Measurements from ENCODE around the gene GLI1. TPM values are rescaled to one million over a fixed set of nuclear protein-coding genes. Genes with fewer than 3 reads are reported as not detected.

Gene GLI1
- total and polyA plus RNA-seq, 7 donors = 0.60 to 3.9 (median 1.5) TPM; not detected in 2

DNA sequence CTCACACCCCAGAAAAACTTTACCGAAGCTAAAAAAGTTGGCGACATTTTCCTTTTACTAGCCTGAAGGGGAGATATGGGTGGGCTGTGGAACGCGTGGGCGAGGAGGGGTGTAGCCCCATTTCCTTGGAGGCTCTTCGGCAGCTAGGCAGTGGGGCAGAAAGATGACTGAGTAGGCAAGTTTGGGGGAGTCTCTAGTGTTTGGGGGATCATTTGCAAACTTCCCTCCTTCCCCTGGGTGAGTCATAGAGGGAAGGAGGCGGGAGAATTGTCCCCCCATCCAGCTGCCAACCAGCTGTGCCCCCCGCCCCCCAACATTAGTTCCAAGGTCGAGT, 2.3 kb downstream of the GLI1 start:
- intact Hi-C loops (cut with DNase I) = loop anchor here (2.0 kb wide), 2 partner anchors 25 to 85 kb away; partner anchors contain the start of gene DCTN2
- 0% methylated on average over 9 of the region's 9 CpGs for WGBS, 2 donors

GRCh38 chr12:57462251-57462911, 2.8 kb downstream of the GLI1 start:
- WGBS, 2 donors = 0 to 1% methylated on average over 28 of the region's 28 CpGs
- peaks cover 8 to 38% (median 27%) of the 10 kb centered on the region in 4 donors for H3K4me1 ChIP-seq

More for the DNA sequence above, 2.3 kb downstream of the GLI1 start:
- DNase-seq = no peak
- peak overlapping the region; percentile 84 to 91 (median 84) for H3K27ac ChIP-seq
- H3K4me3 ChIP-seq = peak overlapping the region; percentile 56 to 71 (median 63)
- no peaks in the 10 kb centered on the region for H3K9me3 ChIP-seq
- peaks cover 0 to 13% (median 0%) of the 10 kb centered on the region in 3 donors for H3K27me3 ChIP-seq
- H3K36me3 ChIP-seq = no peaks in the 10 kb centered on the region
- TF ChIP-seq, protein P1, sequence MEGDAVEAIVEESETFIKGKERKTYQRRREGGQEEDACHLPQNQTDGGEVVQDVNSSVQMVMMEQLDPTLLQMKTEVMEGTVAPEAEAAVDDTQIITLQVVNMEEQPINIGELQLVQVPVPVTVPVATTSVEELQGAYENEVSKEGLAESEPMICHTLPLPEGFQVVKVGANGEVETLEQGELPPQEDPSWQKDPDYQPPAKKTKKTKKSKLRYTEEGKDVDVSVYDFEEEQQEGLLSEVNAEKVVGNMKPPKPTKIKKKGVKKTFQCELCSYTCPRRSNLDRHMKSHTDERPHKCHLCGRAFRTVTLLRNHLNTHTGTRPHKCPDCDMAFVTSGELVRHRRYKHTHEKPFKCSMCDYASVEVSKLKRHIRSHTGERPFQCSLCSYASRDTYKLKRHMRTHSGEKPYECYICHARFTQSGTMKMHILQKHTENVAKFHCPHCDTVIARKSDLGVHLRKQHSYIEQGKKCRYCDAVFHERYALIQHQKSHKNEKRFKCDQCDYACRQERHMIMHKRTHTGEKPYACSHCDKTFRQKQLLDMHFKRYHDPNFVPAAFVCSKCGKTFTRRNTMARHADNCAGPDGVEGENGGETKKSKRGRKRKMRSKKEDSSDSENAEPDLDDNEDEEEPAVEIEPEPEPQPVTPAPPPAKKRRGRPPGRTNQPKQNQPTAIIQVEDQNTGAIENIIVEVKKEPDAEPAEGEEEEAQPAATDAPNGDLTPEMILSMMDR (IDR thresholded peaks at IDR 0.05) = no peak
- TF ChIP-seq POLR2A (IDR thresholded peaks at IDR 0.05) (no peak), POLR2AphosphoS5 (IDR thresholded peaks at IDR 0.05) (no peak)
- peaks cover 8 to 38% (median 27%) of the 10 kb centered on the region in 4 donors for H3K4me1 ChIP-seq

GRCh38 chr12:57462912-57463253, 3.3 kb downstream of the GLI1 start:
- intact Hi-C loops (cut with DNase I) = loop anchor here (2.0 kb wide), 1 partner anchor 24 kb away; no protein-coding TSS in a partner anchor
- 23 to 27% methylated on average over 5 of the region's 5 CpGs for WGBS, 2 donors
- Histone ChIP-seq H3K4me3 (peak overlapping the region in 2 of 4 donors; percentile 68 to 71), H3K36me3 (no peaks in the 10 kb centered on the region), H3K4me1 (peaks cover 8 to 38% (median 27%) of the 10 kb centered on the region in 4 donors), H3K27me3 (peaks cover 0 to 13% (median 0%) of the 10 kb centered on the region in 3 donors), H3K27ac (peak overlapping the region in 3 of 4 donors; percentile 84 to 91 (median 85)), H3K9me3 (no peaks in the 10 kb centered on the region)
- TF ChIP-seq POLR2A (IDR thresholded peaks at IDR 0.05) (no peak), EP300 (IDR thresholded peaks at IDR 0.05) (no peak), POLR2AphosphoS5 (IDR thresholded peaks at IDR 0.05) (no peak)
- TF ChIP-seq, protein P1 (IDR thresholded peaks at IDR 0.05) = no peak
- no peak for DNase-seq

More at GRCh38 chr12:57462251-57462911, 2.8 kb downstream of the GLI1 start:
- intact Hi-C loops (cut with DNase I) = loop anchor here (2.0 kb wide), 1 partner anchor 24 kb away; no protein-coding TSS in a partner anchor
- DNase-seq = peak; percentile 95
- Histone ChIP-seq H3K36me3 (no peaks in the 10 kb centered on the region), H3K4me3 (peak overlapping the region; percentile 56 to 71 (median 63)), H3K27ac (peak overlapping the region; percentile 84 to 91 (median 84)), H3K27me3 (peaks cover 0 to 13% (median 0%) of the 10 kb centered on the region in 3 donors), H3K9me3 (no peaks in the 10 kb centered on the region)
- no peak for TF ChIP-seq POLR2A (IDR thresholded peaks at IDR 0.05)
- no peak for TF ChIP-seq EP300 (IDR thresholded peaks at IDR 0.05)
- TF ChIP-seq POLR2AphosphoS5 (IDR thresholded peaks at IDR 0.05) = peak in 3 of 4 donors; percentile 27 to 51 (median 36)
- TF ChIP-seq, protein P1 (IDR thresholded peaks at IDR 0.05) = peak; percentile 91 to 98 (median 95)

DNA sequence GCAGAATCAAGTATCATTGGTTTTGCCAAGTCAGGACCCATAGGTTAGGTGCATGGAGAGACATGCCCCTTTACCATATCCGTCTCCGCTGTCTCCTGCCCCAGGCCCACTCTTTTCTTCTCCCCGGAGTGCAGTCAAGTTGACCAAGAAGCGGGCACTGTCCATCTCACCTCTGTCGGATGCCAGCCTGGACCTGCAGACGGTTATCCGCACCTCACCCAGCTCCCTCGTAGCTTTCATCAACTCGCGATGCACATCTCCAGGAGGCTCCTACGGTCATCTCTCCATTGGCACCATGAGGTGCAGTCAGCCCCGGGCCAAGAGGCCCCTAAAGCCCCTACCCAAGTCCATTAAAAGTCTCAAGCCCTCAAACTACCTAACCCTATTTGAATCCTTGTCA, 5.0 kb downstream of the GLI1 start:
- intact Hi-C loops (cut with DNase I) = no loop called here
- no peaks in the 10 kb centered on the region for H3K36me3 ChIP-seq
- no peak overlapping the region for H3K27ac ChIP-seq
- H3K27me3 ChIP-seq = peaks cover 0 to 17% (median 0%) of the 10 kb centered on the region in 3 donors
- TF ChIP-seq POLR2A (IDR thresholded peaks at IDR 0.05) (no peak), EP300 (IDR thresholded peaks at IDR 0.05) (no peak), POLR2AphosphoS5 (IDR thresholded peaks at IDR 0.05) (no peak)
- TF ChIP-seq, protein P1 (IDR thresholded peaks at IDR 0.05) = no peak
- H3K9me3 ChIP-seq = no peaks in the 10 kb centered on the region
- 90 to 94% methylated on average over 12 of the region's 12 CpGs for WGBS, 2 donors
- H3K4me3 ChIP-seq = no peak overlapping the region
- no peak for DNase-seq
- H3K4me1 ChIP-seq = peaks cover 5 to 33% (median 24%) of the 10 kb centered on the region in 4 donors
